ENCODE data around the gene KLHL29.
A peak's percentile ranks its signal among the peaks of the same experiment; 100 is the strongest.

The KLHL29 gene

GRCh38 chr2:23502096-23502495 lies 117.1 kb downstream of the KLHL29 start:
- H3K4me3 ChIP-seq = no peak overlapping the region
- no peak for DNase-seq (ENCODE audit: low spot score)
- TF ChIP-seq CTCF (IDR thresholded peaks at IDR 0.05) = no peak
- H3K27ac ChIP-seq = peak overlapping the region in 1 of 2 donors; percentile 4

GRCh38 chr2:23503097-23503496 lies 118.1 kb downstream of the KLHL29 start:
- no peak overlapping the region for H3K27ac ChIP-seq
- no peak for DNase-seq (ENCODE audit: low spot score)

GRCh38 chr2:23503682-23504081 lies 118.7 kb downstream of the KLHL29 start:
- Histone ChIP-seq H3K27ac (no peak overlapping the region), H3K4me3 (no peak overlapping the region)
- DNase-seq (ENCODE audit: low spot score) = no peak
- no peak for TF ChIP-seq CTCF (IDR thresholded peaks at IDR 0.05)

More at GRCh38 chr2:23503097-23503496, 118.1 kb downstream of the KLHL29 start:
- no peak for TF ChIP-seq CTCF (IDR thresholded peaks at IDR 0.05)
- no peak overlapping the region for H3K4me3 ChIP-seq

- DNase-seq (ENCODE audit: low spot score) = no peak
- no peak overlapping the region for H3K4me3 ChIP-seq
- TF ChIP-seq CTCF (IDR thresholded peaks at IDR 0.05) = no peak
- H3K27ac ChIP-seq = no peak overlapping the region
Measured at GRCh38 chr2:23504591-23504990, 119.6 kb downstream of the KLHL29 start.

- no peak for TF ChIP-seq CTCF (IDR thresholded peaks at IDR 0.05)
- DNase-seq (ENCODE audit: low spot score) = no peak
- Histone ChIP-seq H3K27ac (no peak overlapping the region), H3K4me3 (no peak overlapping the region)
Measured at GRCh38 chr2:23505218-23505983, 120.4 kb downstream of the KLHL29 start.

GRCh38 chr2:23505984-23506380 lies 121.0 kb downstream of the KLHL29 start:
- H3K27ac ChIP-seq = no peak overlapping the region
- DNase-seq (ENCODE audit: low spot score) = no peak
- no peak overlapping the region for H3K4me3 ChIP-seq
- no peak for TF ChIP-seq CTCF (IDR thresholded peaks at IDR 0.05)
